NCI-H510A treated with DMSO at 0.1 percent for 48 hours (cell line): ENCODE data around the gene FERMT3.
"Not testable (repeated sequence)": the region's sequence is repeated elsewhere in the genome, so short reads cannot be mapped to it uniquely, and the experiment has no call there.

Experiments used
- DNase-seq: peaks from one replicate; lab custom pipeline; 2025; lab: John Stamatoyannopoulos, UW

The FERMT3 gene

GRCh38 chr11:64206457-64207255 lies at the start of gene FERMT3:
TSS of gene FERMT3 (plus strand) at chr11:64206721. CDS start at chr11:64207365, 644 bp downstream.
- no peak for DNase-seq

DNA sequence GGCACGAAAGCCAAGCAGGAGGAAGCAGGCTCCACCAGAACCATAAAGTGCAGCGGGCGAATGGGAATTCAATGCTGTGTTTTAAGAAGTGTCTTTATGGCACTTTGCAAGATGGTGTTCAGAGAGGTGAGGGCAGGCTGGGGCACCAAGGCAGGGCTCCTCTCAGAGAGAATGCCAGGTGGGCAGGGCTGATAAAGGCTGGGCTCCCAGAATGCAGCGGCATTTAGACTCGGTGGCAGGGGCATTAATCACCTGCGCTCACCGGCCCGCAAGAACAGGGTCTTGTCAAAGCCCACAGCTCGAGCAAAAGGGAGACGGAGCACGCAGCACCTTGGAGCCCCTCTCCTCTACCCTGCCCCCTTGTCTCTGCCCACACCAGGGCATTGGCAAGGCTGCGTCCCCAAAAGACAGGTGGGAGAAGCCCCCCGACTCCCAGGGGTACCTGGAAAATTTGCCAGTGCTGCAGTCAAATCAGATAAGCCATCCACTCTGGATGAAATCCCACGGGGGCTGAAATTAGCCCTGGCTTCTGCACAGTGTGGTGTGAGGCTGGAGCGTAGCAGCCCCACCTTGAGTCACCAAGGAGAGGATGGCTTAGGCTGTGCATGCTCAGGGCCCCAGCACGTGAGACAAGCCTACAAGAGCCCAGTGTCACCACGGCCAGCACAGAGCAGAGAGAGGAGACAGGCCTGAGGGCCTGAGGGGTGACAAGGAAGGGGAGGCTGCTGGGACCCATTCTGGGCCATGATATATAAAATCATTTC lies 48.7 kb upstream of the FERMT3 start:
- no peak for DNase-seq

- DNase-seq, result no peak
Observed at GRCh38 chr11:64161037-64161436, 45.5 kb upstream of the FERMT3 start.

- DNase-seq, result not testable (repeated sequence)
Observed at GRCh38 chr11:64162769-64163168, 43.8 kb upstream of the FERMT3 start.

DNA sequence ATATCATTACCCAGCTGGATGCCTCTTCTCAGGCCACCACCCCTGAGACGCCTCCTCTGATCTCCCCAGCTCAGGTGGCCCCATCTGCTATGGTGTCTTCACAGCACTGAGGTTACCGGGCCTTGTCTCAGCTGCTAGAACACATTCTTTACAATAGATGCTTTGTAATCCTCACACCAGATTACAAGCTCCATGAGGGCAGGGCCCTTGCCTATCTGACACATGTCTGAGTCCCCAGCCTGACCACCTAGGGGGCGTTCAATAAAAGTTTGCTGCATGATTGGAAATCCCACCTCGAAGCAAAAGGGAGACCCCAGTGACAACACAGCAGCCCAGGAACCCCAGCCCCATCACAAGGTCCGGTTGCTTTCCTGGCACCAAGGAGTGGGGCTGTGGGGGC lies 42.6 kb upstream of the FERMT3 start:
- DNase-seq, result no peak

- DNase-seq, result no peak
Observed at GRCh38 chr11:64164392-64165312, 41.9 kb upstream of the FERMT3 start.

DNA sequence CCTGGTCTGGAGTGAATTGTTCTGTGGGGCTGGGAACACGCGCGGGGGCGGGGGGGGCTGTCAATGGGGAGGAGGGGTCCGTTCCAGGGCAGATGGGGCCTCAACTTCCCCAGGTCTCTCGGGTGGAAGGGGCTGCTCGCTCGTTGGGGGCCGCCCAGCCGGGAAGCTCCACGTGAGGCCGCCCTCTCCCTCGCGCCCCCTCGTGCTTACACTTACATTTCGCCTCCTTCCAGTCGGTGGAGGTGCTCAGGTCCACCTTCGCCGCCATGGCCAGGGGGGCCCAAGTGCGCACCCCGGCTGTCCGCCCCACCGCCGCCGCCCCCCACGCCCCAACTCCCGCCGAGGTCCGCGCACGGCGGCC lies 41.1 kb upstream of the FERMT3 start:
- no peak for DNase-seq

DNA sequence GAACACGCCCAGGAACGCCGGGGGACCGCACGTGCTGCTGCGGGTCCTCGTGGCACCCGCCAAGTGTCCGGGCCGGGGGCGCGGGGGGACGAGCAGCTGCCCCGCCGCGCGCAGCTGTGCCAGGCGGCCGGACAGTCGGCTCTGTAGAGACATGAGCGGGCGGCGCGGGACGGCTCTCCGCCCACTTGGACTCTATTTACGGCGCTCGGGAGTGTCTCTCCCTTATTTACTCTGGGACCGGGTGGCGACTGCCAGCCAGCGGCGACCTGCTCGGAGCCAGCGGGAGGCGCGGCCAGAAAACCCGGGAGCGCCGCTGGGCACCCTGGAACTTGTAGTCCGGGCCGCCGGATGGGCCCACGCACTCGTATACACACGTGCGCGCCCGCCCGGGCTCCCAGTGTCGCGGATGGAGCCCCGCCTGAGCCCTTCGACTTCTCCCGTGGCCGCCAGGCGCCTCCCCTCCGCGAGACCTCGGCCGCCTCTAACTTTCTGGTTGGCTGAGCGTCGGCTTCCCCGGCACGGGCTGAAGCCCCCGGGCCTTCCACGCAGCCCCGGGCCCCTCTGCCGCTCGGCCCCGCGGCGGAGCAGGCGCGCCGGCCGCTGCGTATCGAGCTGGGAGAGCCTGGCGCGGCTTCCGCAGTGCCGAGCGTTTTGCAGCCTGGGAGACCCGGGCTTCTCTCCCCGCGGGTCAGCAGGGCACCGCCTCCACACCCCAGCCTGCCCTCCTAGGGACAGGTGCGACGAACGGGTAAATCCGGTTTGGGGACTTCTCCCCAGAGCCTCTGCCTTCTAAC lies 40.5 kb upstream of the FERMT3 start, which contains the start of gene MACROD1:
MACROD1 (minus strand) TSS at position 272 of the 794 bp plus-strand sequence; CDS start at position 153, 119 bp downstream.
- DNase-seq, result peak; percentile 91

GRCh38 chr11:64170419-64170818 lies 36.1 kb upstream of the FERMT3 start:
- DNase-seq, result no peak

GRCh38 chr11:64173616-64174355 lies 32.7 kb upstream of the FERMT3 start:
- no peak for DNase-seq

DNA sequence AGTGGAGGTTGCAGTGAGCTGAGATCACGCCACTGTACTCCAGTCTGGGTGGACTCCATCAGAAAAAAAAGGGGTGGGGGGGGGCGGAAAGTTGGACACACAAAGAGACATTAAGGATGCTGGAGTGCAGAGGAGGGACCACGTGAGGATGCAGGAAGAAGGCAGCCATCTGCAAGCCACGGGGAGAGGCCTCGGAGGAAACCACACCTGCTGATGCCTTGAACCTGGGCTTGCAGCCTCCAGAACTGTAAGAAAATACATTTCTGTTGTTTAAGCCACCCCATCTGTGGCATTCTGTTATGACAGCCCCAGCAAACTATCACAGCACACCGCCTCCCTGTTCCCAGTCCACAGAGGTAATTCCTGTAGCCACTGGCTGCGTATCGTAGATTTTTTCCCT lies 29.8 kb upstream of the FERMT3 start:
- DNase-seq, result no peak

- DNase-seq, result no peak
Observed at GRCh38 chr11:64178203-64178602, 28.3 kb upstream of the FERMT3 start.

DNA sequence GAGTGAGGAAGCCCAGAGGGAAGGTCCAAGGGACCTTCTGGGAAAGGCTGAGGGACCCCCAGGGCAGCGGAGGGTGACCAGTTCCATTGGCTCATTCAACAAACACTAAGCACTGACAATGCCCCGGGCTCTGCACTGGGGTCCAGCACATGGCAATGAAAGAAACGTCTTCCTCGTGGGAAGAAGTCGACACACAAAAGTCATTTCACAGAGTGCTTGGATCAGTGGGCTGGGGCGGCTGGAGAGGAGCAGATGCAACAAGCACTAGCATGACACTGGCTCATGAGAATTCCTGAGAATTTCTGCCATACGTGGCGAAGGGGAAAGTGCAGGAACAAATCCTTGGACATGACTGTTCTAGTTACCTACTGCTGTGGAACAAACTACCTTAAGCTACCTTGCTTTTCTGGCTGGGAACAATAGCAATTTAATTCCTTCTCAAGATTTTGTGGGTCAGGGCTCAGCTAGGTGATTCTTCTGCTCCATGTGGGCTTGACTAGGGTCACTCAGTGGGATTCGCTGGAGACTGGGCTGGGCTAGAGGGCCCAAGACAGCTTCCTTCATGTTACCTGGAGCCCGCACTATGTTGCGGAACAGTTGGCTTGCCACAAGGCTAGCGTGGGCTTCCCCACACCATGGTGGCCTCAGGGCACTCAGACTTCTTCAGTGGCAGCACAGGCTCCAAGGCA lies 27.4 kb upstream of the FERMT3 start:
- DNase-seq, result no peak

DNA sequence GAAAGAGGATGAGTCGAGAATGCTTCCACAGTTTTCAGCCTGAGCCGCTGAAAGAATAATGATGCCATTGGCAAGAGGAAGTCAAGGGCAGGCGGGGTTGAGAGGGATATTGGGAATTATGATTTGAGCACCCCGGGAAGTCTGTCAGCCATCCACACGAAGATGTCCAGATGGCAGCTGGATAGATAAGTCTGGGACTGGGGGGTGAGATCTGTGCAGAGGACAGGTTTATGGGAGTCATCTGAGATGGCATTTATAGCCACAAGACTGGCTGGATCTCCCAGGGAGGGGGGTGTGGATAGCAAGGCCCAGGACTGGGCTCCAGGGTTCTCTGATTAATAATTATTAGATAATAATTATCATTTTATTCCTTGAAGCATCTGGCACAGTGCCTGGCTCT lies 25.6 kb upstream of the FERMT3 start:
- DNase-seq, result no peak

DNA sequence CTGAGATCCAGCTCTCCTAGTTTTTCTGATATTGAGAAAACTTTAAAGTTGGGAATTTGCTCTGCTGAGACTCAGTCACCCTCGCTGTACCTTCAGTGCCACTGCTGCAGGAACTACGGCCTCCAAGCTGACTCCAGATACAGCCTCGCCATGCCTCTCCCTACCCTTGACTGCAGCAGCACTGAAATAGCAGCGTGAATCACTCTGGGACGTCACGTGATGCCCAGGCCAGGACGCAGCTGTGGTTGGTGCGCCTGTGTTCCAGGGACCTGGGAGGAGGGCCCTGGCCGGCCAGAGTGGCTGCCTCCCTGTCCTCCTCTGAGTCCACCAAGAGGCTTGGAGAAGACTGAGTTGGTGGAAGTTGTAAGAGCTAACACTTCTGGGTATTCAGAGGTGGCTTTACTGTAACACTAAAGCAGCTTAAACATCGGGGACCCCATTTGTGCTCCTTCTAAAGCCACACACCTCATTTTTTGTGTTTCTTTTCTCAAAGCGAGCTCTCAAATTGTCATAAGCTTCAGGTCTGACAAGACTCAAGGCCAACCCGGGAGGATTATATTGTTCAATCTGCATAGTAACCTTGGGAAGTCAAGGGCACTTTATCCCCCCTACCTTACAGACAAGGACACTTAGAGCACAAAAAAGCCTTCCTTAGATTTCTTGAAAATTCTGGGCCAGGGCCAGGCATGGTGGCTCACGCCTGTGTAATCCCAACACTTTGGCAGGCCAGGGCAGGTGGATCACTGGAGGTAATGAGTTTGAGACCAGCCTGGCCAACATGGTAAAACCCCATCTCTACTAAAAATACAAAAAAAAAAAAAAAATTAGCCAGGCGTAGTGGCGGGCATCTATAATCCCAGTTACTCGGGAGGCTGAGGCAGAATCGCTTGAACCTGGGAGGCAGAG lies 24.8 kb upstream of the FERMT3 start:
- DNase-seq, result peak; percentile 84

DNA sequence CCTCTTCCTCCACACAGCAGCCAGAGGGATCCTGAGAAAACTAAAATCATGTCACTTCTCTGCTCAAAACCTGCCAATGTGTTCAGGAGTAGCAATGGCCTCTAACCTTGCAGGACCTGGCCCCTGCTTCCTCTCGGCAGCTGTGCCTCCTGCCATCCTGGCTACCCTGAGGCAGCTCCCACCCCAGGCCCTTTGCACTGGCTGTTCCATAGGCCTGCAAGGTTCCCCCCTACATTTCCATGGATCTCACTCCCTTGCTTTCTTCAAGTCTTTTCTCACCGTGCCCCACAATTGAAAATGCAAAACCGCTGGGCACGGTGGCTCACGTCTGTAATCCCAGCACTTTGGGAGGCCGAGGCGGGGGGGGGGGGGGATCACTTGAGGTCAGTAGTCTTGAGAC lies 22.6 kb upstream of the FERMT3 start:
- DNase-seq, result no peak

DNA sequence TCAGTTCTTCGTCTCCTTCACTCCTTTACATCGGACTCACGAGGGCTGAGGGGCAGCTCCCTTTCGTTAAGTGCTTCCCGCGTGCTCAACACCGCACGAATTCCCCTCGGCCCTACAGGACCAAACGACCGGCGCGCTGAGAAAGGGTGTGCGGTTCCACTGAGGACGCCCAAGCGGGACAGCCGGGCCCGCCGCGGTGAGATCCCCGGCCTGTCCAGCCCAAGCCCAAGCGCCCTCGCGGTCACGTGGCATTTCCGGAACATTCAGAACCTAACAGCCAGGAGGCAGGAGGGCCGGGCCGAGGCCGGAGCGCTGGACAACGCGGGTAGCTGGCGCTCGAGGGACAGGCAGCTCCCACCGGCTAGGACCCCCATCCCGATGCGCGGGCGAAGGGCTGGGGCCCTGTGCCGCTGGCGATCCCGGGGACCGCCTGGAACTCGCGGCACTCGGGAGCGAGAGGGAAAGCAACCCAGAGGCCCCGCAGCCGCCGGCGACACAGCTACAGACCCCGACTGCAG lies 21.3 kb upstream of the FERMT3 start:
- DNase-seq, result no peak

DNA sequence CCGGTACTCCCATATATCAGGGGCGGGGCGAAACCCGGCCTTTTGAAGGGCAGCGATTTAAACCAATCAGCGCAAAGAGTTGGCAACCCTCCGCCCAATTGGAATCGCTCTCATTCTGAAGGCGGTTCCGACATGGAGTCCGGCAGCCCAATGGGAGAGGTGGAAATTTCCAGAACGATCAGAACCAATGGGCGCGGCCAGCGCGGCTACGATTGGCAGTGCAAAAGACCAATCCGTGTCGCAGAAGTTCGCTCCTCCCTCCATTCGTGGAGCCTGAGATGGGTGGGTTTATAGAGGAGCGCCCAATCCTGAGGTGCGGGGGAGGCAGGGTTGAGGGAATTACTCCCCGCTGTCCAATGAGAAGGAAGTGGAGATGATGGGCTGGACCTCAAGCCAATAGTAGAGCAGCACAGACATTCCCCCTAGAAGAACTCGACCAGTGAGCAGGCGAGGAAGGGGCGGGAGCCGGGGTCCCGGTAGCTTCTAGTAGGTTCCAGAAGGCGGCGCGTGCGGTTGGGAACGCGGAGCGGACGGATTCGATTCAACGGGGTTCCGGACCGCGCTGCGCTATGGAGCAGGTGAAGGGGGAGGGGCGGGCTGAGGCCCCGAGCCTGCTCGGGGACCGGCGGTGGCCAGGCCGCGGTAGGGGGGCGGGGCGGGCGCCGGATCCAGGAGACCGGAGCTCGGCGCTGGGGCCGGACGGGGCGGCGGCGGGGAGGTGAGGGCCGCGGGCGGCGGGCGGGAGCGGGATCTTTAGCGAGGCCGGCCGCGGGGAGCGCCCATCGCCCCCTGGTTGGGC lies 20.6 kb upstream of the FERMT3 start, which contains the start of gene STIP1:
STIP1 (plus strand) TSS at position 479 of the 799 bp plus-strand sequence; CDS start at position 570, 91 bp downstream.
- DNase-seq, result peak; percentile 100
